AG04449 (cell line): Measurements from ENCODE around the gene WBP1L.
"Not testable (repeated sequence)": the region's sequence is repeated elsewhere in the genome, so short reads cannot be mapped to it uniquely, and the experiment has no call there.

Experiments used
- CTCF ChIA-PET: fragments of 350-600 bp; formaldehyde crosslinking; extraction: SDS; loops from one replicate; lab custom pipeline; 2021; ENCODE audit warnings: antibody characterized with exemption; lab: Yijun Ruan, JAX
- POLR2A ChIA-PET: fragments of 400-600, 350-600 bp; formaldehyde crosslinking; extraction: SDS; loops from one replicate; lab custom pipeline; 2020; ENCODE audit warnings: antibody characterized with exemption, inconsistent platforms; lab: Yijun Ruan, JAX
- DNase-seq: peaks from one replicate; pipeline ENCODE4 v3.0.0-alpha.2; 2010; ENCODE audit warnings: low read depth, low spot score
- H3K4me3 ChIP-seq: 2 replicates; pipeline ENCODE4 v1.5.1; 2011; ENCODE audit warnings: low read depth, mild to moderate bottlenecking, control low read depth, low read length
- CTCF ChIP-seq: IDR thresholded peaks from one replicate; pipeline ENCODE4 v1.5.1; 2011; ENCODE audit warnings: mild to moderate bottlenecking, moderate library complexity, low read length, control low read depth, inconsistent platforms; ENCODE audit not compliant: insufficient read depth; ENCODE audit errors: missing control alignments

Gene WBP1L

GRCh38 chr10:102834143-102834542 lies 90.4 kb downstream of the WBP1L start:
- POLR2A ChIA-PET = no interaction called here
- CTCF ChIA-PET = interaction anchor here (0.6 to 14.1 kb wide), 25 partner anchors 9 to 500 kb away, joined by 3 to 355 read pairs (median 4); partner anchors contain the start of gene CNNM2
- no peak for TF ChIP-seq CTCF
- no peak overlapping the region for H3K4me3 ChIP-seq
- no peak for DNase-seq

- POLR2A ChIA-PET = no interaction called here
- CTCF ChIA-PET = interaction anchor here (0.6 to 14.1 kb wide), 28 partner anchors 10 to 499 kb away, joined by 3 to 355 read pairs (median 4); partner anchors contain the start of genes AS3MT and RPEL1
- TF ChIP-seq CTCF = peak; percentile 85
These were observed 91.3 kb downstream of the WBP1L start for GRCh38 chr10:102835007-102835482.

GRCh38 chr10:102837230-102837721 lies 93.5 kb downstream of the WBP1L start, which contains the start of gene CYP17A1:
Gene CYP17A1 (minus strand): TSS chr10:102837413. CDS start chr10:102837361, 52 bp downstream.
- TF ChIP-seq CTCF = no peak
- H3K4me3 ChIP-seq = no peak within 1 kb of the TSS
- POLR2A ChIA-PET = interaction anchor here (0.7 kb wide), 1 partner anchor 91 kb away, joined by 3 read pairs; no protein-coding TSS in a partner anchor
- CTCF ChIA-PET = interaction anchor here (0.7 to 14.1 kb wide), 11 partner anchors 10 to 496 kb away, joined by 3 to 355 read pairs (median 7); partner anchors contain the start of gene CNNM2
- DNase-seq = no peak

More at GRCh38 chr10:102835007-102835482, 91.3 kb downstream of the WBP1L start:
- no peak overlapping the region for H3K4me3 ChIP-seq
- no peak for DNase-seq

- DNase-seq, POLR2A ChIA-PET, H3K4me3 ChIP-seq: not testable (repeated sequence)
- CTCF ChIA-PET = interaction anchor here (1.0 to 14.1 kb wide), 6 partner anchors 9 to 495 kb away, joined by 3 to 355 read pairs (median 16); no protein-coding TSS in a partner anchor
These were observed 94.7 kb downstream of the WBP1L start for GRCh38 chr10:102838276-102838927.

- TF ChIP-seq CTCF = no peak
- DNase-seq = no peak
- H3K4me3 ChIP-seq = no peak overlapping the region
- ChIA-PET CTCF (interaction anchor here (0.7 to 1.0 kb wide), 3 partner anchors 60 to 75 kb away, joined by 3 to 4 read pairs (median 3); no protein-coding TSS in a partner anchor), POLR2A (no interaction called here)
These were observed 98.1 kb downstream of the WBP1L start for GRCh38 chr10:102841827-102842345.

- H3K4me3 ChIP-seq, DNase-seq, POLR2A ChIA-PET: not testable (repeated sequence)
- CTCF ChIA-PET = interaction anchor here (1.5 kb wide), 1 partner anchor 59 kb away, joined by 6 read pairs; no protein-coding TSS in a partner anchor
These were observed 99.4 kb downstream of the WBP1L start for GRCh38 chr10:102843139-102843538.

GRCh38 chr10:102844190-102844776 lies 100.5 kb downstream of the WBP1L start:
- DNase-seq, H3K4me3 ChIP-seq, POLR2A ChIA-PET: not testable (repeated sequence)
- CTCF ChIA-PET = interaction anchor here (1.5 to 6.4 kb wide), 2 partner anchors 9 to 57 kb away, joined by 6 to 57 read pairs; partner anchors contain the start of gene CYP17A1
